CD14-positive monocyte (primary cell): ENCODE measurements around the gene COL26A1. TPM values are rescaled to one million over a fixed set of nuclear protein-coding genes. Genes with fewer than 3 reads are reported as not detected.

Experiments
- DNase-seq, 3 donors: peaks; one replicate each; pipeline ENCODE4 v3.0.0-alpha.2; 2011 to 2022
- H2AFZ ChIP-seq: 2 replicates; pipeline ENCODE4 v1.6.0; 2012; ENCODE audit warnings: mild to moderate bottlenecking, low read depth, low read length, inconsistent platforms; ENCODE audit not compliant: insufficient read depth, poor library complexity, severe bottlenecking
- H3K27ac ChIP-seq, 2 donors: 1 replicate in 1 of 2; 2 replicates in 1 of 2; pipeline ENCODE4 v1.5.1; 2012 to 2013; ENCODE audit warnings: low read length in 2 of 2, control low read depth in 1 of 2, inconsistent platforms in 1 of 2, low read depth in 1 of 2, mild to moderate bottlenecking in 1 of 2
- H3K27me3 ChIP-seq, 2 donors: one replicate each; pipeline versions ENCODE4 v1.6.0 to v1.6.1; 2011 to 2013; ENCODE audit warnings: low read length in 2 of 2; ENCODE audit not compliant: control insufficient read depth in 2 of 2, insufficient read depth in 2 of 2
- H3K36me3 ChIP-seq, 2 donors: replicated peaks in 1 of 2; 1 replicate in 1 of 2; 2 replicates in 1 of 2; pipeline versions ENCODE4 v1.5.1 to v1.6.1; 2012 to 2013; ENCODE audit warnings: low read length in 2 of 2, control low read depth in 1 of 2, inconsistent platforms in 1 of 2, mild to moderate bottlenecking in 1 of 2; ENCODE audit not compliant: insufficient read depth in 2 of 2, control insufficient read depth in 1 of 2
- H3K4me1 ChIP-seq, 2 donors: 1 replicate in 1 of 2; 2 replicates in 1 of 2; pipeline versions ENCODE4 v1.5.1 to v1.6.1; 2012 to 2013; ENCODE audit warnings: low read length in 2 of 2, control low read depth in 1 of 2, inconsistent platforms in 1 of 2, mild to moderate bottlenecking in 1 of 2, moderate library complexity in 1 of 2; ENCODE audit not compliant: insufficient read depth in 2 of 2, control insufficient read depth in 1 of 2
- H3K4me2 ChIP-seq: replicated peaks from 2 replicates; pipeline ENCODE3; 2012; ENCODE audit warnings: low read length, moderate library complexity, mild to moderate bottlenecking; ENCODE audit not compliant: poor library complexity, severe bottlenecking; ENCODE audit errors: extremely low read depth
- H3K4me3 ChIP-seq, 3 experiments: fragments of 200-600 bp in 1 of 3; sonication (generic) in 1 of 3; replicated peaks in 1 of 3; 1 replicate in 2 of 3; 2 replicates in 1 of 3; pipeline ENCODE4 v1.5.1; 2011 to 2013; ENCODE audit warnings: low read length in 3 of 3, mild to moderate bottlenecking in 3 of 3, control low read depth in 2 of 3, low read depth in 2 of 3, inconsistent platforms in 1 of 3, moderate library complexity in 1 of 3
- H3K79me2 ChIP-seq: 2 replicates; pipeline ENCODE4 v1.6.0; 2012; ENCODE audit warnings: mild to moderate bottlenecking, control low read depth, inconsistent platforms, low read length, moderate library complexity; ENCODE audit not compliant: insufficient read depth
- H3K9ac ChIP-seq: 2 replicates; pipeline ENCODE4 v1.6.0; 2017; ENCODE audit warnings: low read length, mild to moderate bottlenecking; ENCODE audit not compliant: insufficient read depth, poor library complexity, severe bottlenecking
- H3K9me3 ChIP-seq, 2 donors: replicated peaks in 1 of 2; 1 replicate in 1 of 2; 2 replicates in 1 of 2; pipeline versions ENCODE4 v1.5.1 to v1.6.1; 2012 to 2013; ENCODE audit warnings: low read length in 2 of 2, control low read depth in 1 of 2; ENCODE audit not compliant: control insufficient read depth in 1 of 2, insufficient read depth in 1 of 2
- H4K20me1 ChIP-seq: 2 replicates; pipeline ENCODE4 v1.6.0; 2012; ENCODE audit warnings: mild to moderate bottlenecking, low read length, control low read depth, moderate library complexity; ENCODE audit not compliant: insufficient read depth
- H3K27ac Mint-ChIP-seq, 7 donors: one replicate each; pipeline ENCODE4 v1.8.0; 2020; ENCODE audit warnings: mild to moderate bottlenecking in 7 of 7, mixed read lengths in 7 of 7, moderate library complexity in 6 of 7, inconsistent platforms in 2 of 7
- H3K27me3 Mint-ChIP-seq, 3 donors: one replicate each; pipeline ENCODE4 v1.8.0; 2021 to 2022; ENCODE audit warnings: low read depth in 3 of 3, mild to moderate bottlenecking in 3 of 3, mixed read lengths in 3 of 3, moderate library complexity in 3 of 3, inconsistent platforms in 1 of 3
- H3K36me3 Mint-ChIP-seq, 2 donors: one replicate each; pipeline ENCODE4 v1.8.0; 2020; ENCODE audit warnings: mixed read lengths in 2 of 2, inconsistent platforms in 1 of 2, mild to moderate bottlenecking in 1 of 2
- H3K4me1 Mint-ChIP-seq: one replicate; pipeline ENCODE4 v1.8.0; 2020; ENCODE audit warnings: mild to moderate bottlenecking, mixed read lengths
- H3K4me3 Mint-ChIP-seq, 2 donors: one replicate each; pipeline ENCODE4 v1.8.0; 2020; ENCODE audit warnings: mild to moderate bottlenecking in 2 of 2, mixed read lengths in 2 of 2, moderate library complexity in 1 of 2
- H3K9me3 Mint-ChIP-seq, 7 donors: one replicate each; pipeline ENCODE4 v1.8.0; 2020 to 2022; ENCODE audit warnings: mixed read lengths in 7 of 7, mild to moderate bottlenecking in 6 of 7, moderate library complexity in 6 of 7, inconsistent platforms in 2 of 7
- WGBS: methylation state at CpG from one replicate; pipeline ENCODE4 v1.1.5; 2013; ENCODE audit warnings: missing lambda C conversion rate; ENCODE audit not compliant: insufficient coverage; 5-methylcytosine and 5-hydroxymethylcytosine counted together
- intact Hi-C, 2 donors: fragments of 100-400 bp; cut with micrococcal nuclease; formaldehyde crosslinking; loops; one replicate each; pipeline versions ENCODE4 v1.15.0 to v1.15.1; 2023
- polyA plus RNA-seq, 3 donors: library from polyadenylated mRNA; depleted of rRNA in 1 of 3; unstranded in 2 of 3; stranded (reverse) in 1 of 3; fragments of 300-500 nt in 2 of 3; fragments of >200 nt in 1 of 3; fragmentation: Illumina TruSeq in 2 of 3; gene quantifications; 1 replicate in 2 of 3; 2 replicates in 1 of 3; pipeline ENCODE4 v1.2.3, GENCODE V29; 2012 to 2021
- TF ChIP-seq, protein P1 (sequence below): fragments of 200-600 bp; IDR thresholded peaks from one replicate; pipeline ENCODE4 v1.8.0; 2022; ENCODE audit warnings: antibody characterized with exemption, mild to moderate bottlenecking

Gene COL26A1
- polyA plus RNA-seq, 3 donors, result not detected

GRCh38 chr7:101543242-101543766 is 180.6 kb downstream of the COL26A1 start:
- no peaks in the 10 kb centered on the region for H4K20me1 ChIP-seq
- Mint-ChIP-seq H3K36me3 (no peaks in the 10 kb centered on the region), H3K27ac (no peak overlapping the region), H3K4me3 (no peak overlapping the region), H3K4me1 (no peaks in the 10 kb centered on the region), H3K27me3 (peaks cover 0 to under 1% (median 0%) of the 10 kb centered on the region in 3 donors), H3K9me3 (no peaks in the 10 kb centered on the region)
- H3K4me2 ChIP-seq, result no peak overlapping the region
- DNase-seq, result no peak
- H3K4me3 ChIP-seq, result no peak overlapping the region
- no peak overlapping the region for H3K9ac ChIP-seq
- no peaks in the 10 kb centered on the region for H3K4me1 ChIP-seq
- no peak overlapping the region for H2AFZ ChIP-seq
- H3K27ac ChIP-seq, result no peak overlapping the region
- H3K36me3 ChIP-seq, result no peaks in the 10 kb centered on the region
- H3K79me2 ChIP-seq, result no peaks in the 10 kb centered on the region
- WGBS, result 85% methylated on average over 2 of the region's 5 CpGs
- intact Hi-C loops, result loop anchor here in 1 of 2 donors (1.0 to 10.0 kb wide), 2 partner anchors 729 to 851 kb away; partner anchors contain the start of gene PRKRIP1
- H3K9me3 ChIP-seq, result no peaks in the 10 kb centered on the region
- TF ChIP-seq, protein P1, sequence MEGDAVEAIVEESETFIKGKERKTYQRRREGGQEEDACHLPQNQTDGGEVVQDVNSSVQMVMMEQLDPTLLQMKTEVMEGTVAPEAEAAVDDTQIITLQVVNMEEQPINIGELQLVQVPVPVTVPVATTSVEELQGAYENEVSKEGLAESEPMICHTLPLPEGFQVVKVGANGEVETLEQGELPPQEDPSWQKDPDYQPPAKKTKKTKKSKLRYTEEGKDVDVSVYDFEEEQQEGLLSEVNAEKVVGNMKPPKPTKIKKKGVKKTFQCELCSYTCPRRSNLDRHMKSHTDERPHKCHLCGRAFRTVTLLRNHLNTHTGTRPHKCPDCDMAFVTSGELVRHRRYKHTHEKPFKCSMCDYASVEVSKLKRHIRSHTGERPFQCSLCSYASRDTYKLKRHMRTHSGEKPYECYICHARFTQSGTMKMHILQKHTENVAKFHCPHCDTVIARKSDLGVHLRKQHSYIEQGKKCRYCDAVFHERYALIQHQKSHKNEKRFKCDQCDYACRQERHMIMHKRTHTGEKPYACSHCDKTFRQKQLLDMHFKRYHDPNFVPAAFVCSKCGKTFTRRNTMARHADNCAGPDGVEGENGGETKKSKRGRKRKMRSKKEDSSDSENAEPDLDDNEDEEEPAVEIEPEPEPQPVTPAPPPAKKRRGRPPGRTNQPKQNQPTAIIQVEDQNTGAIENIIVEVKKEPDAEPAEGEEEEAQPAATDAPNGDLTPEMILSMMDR, result no peak
- no peaks in the 10 kb centered on the region for H3K27me3 ChIP-seq

- no peak for DNase-seq
- Histone ChIP-seq H2AFZ (no peak overlapping the region), H4K20me1 (no peaks in the 10 kb centered on the region), H3K27ac (no peak overlapping the region), H3K9me3 (no peaks in the 10 kb centered on the region), H3K9ac (no peak overlapping the region), H3K27me3 (no peaks in the 10 kb centered on the region), H3K4me2 (no peak overlapping the region), H3K79me2 (no peaks in the 10 kb centered on the region), H3K4me3 (no peak overlapping the region), H3K4me1 (no peaks in the 10 kb centered on the region), H3K36me3 (no peaks in the 10 kb centered on the region)
- no peak overlapping the region for H3K27ac Mint-ChIP-seq
- H3K4me1 Mint-ChIP-seq, result no peaks in the 10 kb centered on the region
- TF ChIP-seq, protein P1, result no peak
- WGBS, result 96% methylated on average over 5 of the region's 10 CpGs
- no peak overlapping the region for H3K4me3 Mint-ChIP-seq
- intact Hi-C loops, result loop anchor here in 1 of 2 donors (1.0 to 10.0 kb wide), 2 partner anchors 728 to 851 kb away; partner anchors contain the start of gene PRKRIP1
- H3K27me3 Mint-ChIP-seq, result peaks cover 0 to 3% (median 0%) of the 10 kb centered on the region in 3 donors
- H3K9me3 Mint-ChIP-seq, result no peaks in the 10 kb centered on the region
- H3K36me3 Mint-ChIP-seq, result no peaks in the 10 kb centered on the region
Observed at GRCh38 chr7:101543846-101544245, 181.2 kb downstream of the COL26A1 start.
